Measurements from ENCODE around the gene KLHL28. TPM values are rescaled to one million over a fixed set of nuclear protein-coding genes. Genes with fewer than 3 reads are reported as not detected.

Gene KLHL28
- total RNA-seq, 2 donors from 2014 or later = 18.6 to 20.3 TPM

DNA sequence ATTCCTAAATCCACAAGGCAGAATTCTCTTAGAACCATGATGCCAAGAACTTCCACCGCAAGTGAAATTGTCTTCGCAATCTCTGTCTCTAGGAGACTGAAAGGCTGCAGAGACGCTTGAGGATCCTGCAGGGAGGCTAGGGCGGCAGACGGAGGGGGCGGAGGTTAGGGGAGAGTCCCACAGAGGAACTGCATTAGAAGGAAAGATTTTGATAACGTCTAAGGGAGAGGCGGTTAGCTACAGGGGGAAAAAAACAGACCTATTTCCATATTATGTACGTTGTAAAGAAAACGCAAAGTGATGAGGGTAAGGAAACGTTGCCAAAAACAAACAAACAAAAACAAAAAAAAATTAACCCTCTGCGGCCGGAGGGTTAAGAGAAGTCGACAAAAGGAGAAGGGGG lies 595 bp downstream of the KLHL28 start:
- Histone ChIP-seq H3K9ac (ENCODE audit: extremely low read depth, low read length, poor library complexity, severe bottlenecking) (peak overlapping the region; percentile 77), H3K4me3 (ENCODE audit: low read length) (peak overlapping the region; percentile 99), H3K27ac (ENCODE audit: low read depth, low read length) (peak overlapping the region; percentile 88), H3K36me3 (ENCODE audit: control insufficient read depth, insufficient read depth, low read length) (peaks cover 5% of the 10 kb centered on the region), H3K9me3 (ENCODE audit: control insufficient read depth, low read length) (no peaks in the 10 kb centered on the region), H3K27me3 (ENCODE audit: control insufficient read depth, insufficient read depth, low read length, poor library complexity, severe bottlenecking) (no peaks in the 10 kb centered on the region), H3K4me1 (ENCODE audit: control insufficient read depth, insufficient read depth, low read length) (peaks cover 5% of the 10 kb centered on the region)
- TF ChIP-seq, protein P1, sequence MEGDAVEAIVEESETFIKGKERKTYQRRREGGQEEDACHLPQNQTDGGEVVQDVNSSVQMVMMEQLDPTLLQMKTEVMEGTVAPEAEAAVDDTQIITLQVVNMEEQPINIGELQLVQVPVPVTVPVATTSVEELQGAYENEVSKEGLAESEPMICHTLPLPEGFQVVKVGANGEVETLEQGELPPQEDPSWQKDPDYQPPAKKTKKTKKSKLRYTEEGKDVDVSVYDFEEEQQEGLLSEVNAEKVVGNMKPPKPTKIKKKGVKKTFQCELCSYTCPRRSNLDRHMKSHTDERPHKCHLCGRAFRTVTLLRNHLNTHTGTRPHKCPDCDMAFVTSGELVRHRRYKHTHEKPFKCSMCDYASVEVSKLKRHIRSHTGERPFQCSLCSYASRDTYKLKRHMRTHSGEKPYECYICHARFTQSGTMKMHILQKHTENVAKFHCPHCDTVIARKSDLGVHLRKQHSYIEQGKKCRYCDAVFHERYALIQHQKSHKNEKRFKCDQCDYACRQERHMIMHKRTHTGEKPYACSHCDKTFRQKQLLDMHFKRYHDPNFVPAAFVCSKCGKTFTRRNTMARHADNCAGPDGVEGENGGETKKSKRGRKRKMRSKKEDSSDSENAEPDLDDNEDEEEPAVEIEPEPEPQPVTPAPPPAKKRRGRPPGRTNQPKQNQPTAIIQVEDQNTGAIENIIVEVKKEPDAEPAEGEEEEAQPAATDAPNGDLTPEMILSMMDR (conservative IDR thresholded peaks at IDR 0.05) = no peak
- no peak overlapping the region for H3K27ac Mint-ChIP-seq
- H3K9me3 Mint-ChIP-seq = no peaks in the 10 kb centered on the region
- H3K36me3 Mint-ChIP-seq (ENCODE audit: low read depth) = peaks cover 6% of the 10 kb centered on the region
- DNase-seq = peak; percentile 77
- H3K4me3 Mint-ChIP-seq = no peak overlapping the region
- peaks cover 43% of the 10 kb centered on the region for H3K4me1 Mint-ChIP-seq
- no peaks in the 10 kb centered on the region for H3K27me3 Mint-ChIP-seq (ENCODE audit: insufficient read depth)
- WGBS, 2 experiments (ENCODE audit: insufficient coverage in 1 of 2, insufficient read length in 1 of 2) = 0% methylated on average over 3 to 11 of the region's 14 CpGs

GRCh38 chr14:44960646-44961045 lies 1.1 kb downstream of the KLHL28 start:
- no peak for DNase-seq
- H3K27ac Mint-ChIP-seq = no peak overlapping the region
- H3K4me1 Mint-ChIP-seq = peaks cover 43% of the 10 kb centered on the region
- peaks cover 5% of the 10 kb centered on the region for H3K4me1 ChIP-seq (ENCODE audit: control insufficient read depth, insufficient read depth, low read length)
- H3K9me3 ChIP-seq (ENCODE audit: control insufficient read depth, low read length) = no peaks in the 10 kb centered on the region
- 0 to 10% methylated on average over 2 to 3 of the region's 3 CpGs for WGBS, 2 experiments (ENCODE audit: insufficient coverage in 1 of 2, insufficient read length in 1 of 2)
- peaks cover 5% of the 10 kb centered on the region for H3K36me3 ChIP-seq (ENCODE audit: control insufficient read depth, insufficient read depth, low read length)
- peaks cover 6% of the 10 kb centered on the region for H3K36me3 Mint-ChIP-seq (ENCODE audit: low read depth)
- peak overlapping the region; percentile 77 for H3K9ac ChIP-seq (ENCODE audit: extremely low read depth, low read length, poor library complexity, severe bottlenecking)
- TF ChIP-seq, protein P1 (conservative IDR thresholded peaks at IDR 0.05) = no peak
- H3K27ac ChIP-seq (ENCODE audit: low read depth, low read length) = no peak overlapping the region
- H3K4me3 Mint-ChIP-seq = no peak overlapping the region
- no peaks in the 10 kb centered on the region for H3K27me3 ChIP-seq (ENCODE audit: control insufficient read depth, insufficient read depth, low read length, poor library complexity, severe bottlenecking)
- H3K9me3 Mint-ChIP-seq = no peaks in the 10 kb centered on the region
- no peaks in the 10 kb centered on the region for H3K27me3 Mint-ChIP-seq (ENCODE audit: insufficient read depth)
- peak overlapping the region; percentile 99 for H3K4me3 ChIP-seq (ENCODE audit: low read length)

DNA sequence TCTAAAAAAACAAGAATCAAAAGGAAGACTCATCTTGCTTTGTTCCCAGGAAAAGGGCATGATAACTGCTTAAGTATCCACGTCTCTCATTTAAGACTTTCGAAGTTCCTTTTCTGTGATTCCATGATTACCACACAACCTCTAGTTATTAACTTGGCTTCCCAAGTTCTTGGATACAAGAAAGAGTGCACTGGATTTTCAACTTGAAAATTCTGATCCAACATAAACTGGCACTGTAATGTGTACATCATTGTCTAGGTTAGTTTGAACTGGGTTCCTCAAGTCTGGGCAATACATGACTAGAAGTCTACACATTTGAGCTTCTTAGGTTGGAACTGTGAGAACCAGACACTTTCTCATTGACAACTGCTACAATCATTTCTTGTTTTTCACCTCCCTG lies 1.6 kb downstream of the KLHL28 start:
- Mint-ChIP-seq H3K27me3 (ENCODE audit: insufficient read depth) (no peaks in the 10 kb centered on the region), H3K36me3 (ENCODE audit: low read depth) (peaks cover 4% of the 10 kb centered on the region), H3K4me3 (no peak overlapping the region), H3K27ac (no peak overlapping the region), H3K4me1 (peaks cover 40% of the 10 kb centered on the region), H3K9me3 (no peaks in the 10 kb centered on the region)
- H3K9ac ChIP-seq (ENCODE audit: extremely low read depth, low read length, poor library complexity, severe bottlenecking) = peak overlapping the region; percentile 77
- TF ChIP-seq, protein P1 (conservative IDR thresholded peaks at IDR 0.05) = no peak
- H3K27me3 ChIP-seq (ENCODE audit: control insufficient read depth, insufficient read depth, low read length, poor library complexity, severe bottlenecking) = no peaks in the 10 kb centered on the region
- no peaks in the 10 kb centered on the region for H3K9me3 ChIP-seq (ENCODE audit: control insufficient read depth, low read length)
- 63 to 64% methylated on average over 2 of the region's 2 CpGs for WGBS, 2 experiments (ENCODE audit: insufficient coverage in 1 of 2, insufficient read length in 1 of 2)
- no peak overlapping the region for H3K27ac ChIP-seq (ENCODE audit: low read depth, low read length)
- H3K4me1 ChIP-seq (ENCODE audit: control insufficient read depth, insufficient read depth, low read length) = peaks cover 5% of the 10 kb centered on the region
- DNase-seq = no peak
- peaks cover 5% of the 10 kb centered on the region for H3K36me3 ChIP-seq (ENCODE audit: control insufficient read depth, insufficient read depth, low read length)
- peak overlapping the region; percentile 99 for H3K4me3 ChIP-seq (ENCODE audit: low read length)
